ENCODE data around the gene RET.

RET gene

GRCh38 chr10:43119416-43120115 is 42.7 kb downstream of the RET start:
- Histone ChIP-seq H3K27ac (ENCODE audit: low read length) (no peak overlapping the region), H3K79me2 (ENCODE audit: insufficient read depth, low read length) (no peaks in the 10 kb centered on the region), H3K4me1 (ENCODE audit: insufficient read depth, low read length) (peaks cover 19% of the 10 kb centered on the region), H3K27me3 (ENCODE audit: insufficient read depth, low read length, poor library complexity) (no peaks in the 10 kb centered on the region), H3K9me3 (ENCODE audit: insufficient read depth, low read length, severe bottlenecking) (no peaks in the 10 kb centered on the region), H3K4me2 (ENCODE audit: insufficient read depth, low read length) (no peak overlapping the region), H3K36me3 (ENCODE audit: insufficient read depth, low read length) (no peaks in the 10 kb centered on the region), H2AFZ (ENCODE audit: low read depth, low read length) (no peak overlapping the region), H3K9ac (ENCODE audit: low read depth, low read length) (no peak overlapping the region), H4K20me1 (ENCODE audit: insufficient read depth, low read length) (peaks cover under 1% of the 10 kb centered on the region; the same call in 1 of the 2 replicates), H3K4me3 (ENCODE audit: low read depth in 1 of 2, low read length in 2 of 2) (no peak overlapping the region)
- DNase-seq = no peak
- no peak for ATAC-seq (ENCODE audit: insufficient read depth, low read depth)
- TF ChIP-seq, protein P1, sequence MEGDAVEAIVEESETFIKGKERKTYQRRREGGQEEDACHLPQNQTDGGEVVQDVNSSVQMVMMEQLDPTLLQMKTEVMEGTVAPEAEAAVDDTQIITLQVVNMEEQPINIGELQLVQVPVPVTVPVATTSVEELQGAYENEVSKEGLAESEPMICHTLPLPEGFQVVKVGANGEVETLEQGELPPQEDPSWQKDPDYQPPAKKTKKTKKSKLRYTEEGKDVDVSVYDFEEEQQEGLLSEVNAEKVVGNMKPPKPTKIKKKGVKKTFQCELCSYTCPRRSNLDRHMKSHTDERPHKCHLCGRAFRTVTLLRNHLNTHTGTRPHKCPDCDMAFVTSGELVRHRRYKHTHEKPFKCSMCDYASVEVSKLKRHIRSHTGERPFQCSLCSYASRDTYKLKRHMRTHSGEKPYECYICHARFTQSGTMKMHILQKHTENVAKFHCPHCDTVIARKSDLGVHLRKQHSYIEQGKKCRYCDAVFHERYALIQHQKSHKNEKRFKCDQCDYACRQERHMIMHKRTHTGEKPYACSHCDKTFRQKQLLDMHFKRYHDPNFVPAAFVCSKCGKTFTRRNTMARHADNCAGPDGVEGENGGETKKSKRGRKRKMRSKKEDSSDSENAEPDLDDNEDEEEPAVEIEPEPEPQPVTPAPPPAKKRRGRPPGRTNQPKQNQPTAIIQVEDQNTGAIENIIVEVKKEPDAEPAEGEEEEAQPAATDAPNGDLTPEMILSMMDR (IDR thresholded peaks at IDR 0.05; ENCODE audit: borderline replicate concordance, extremely low read depth, low read length, poor library complexity, severe bottlenecking) = no peak
- TF ChIP-seq EZH2 (IDR thresholded peaks at IDR 0.05; ENCODE audit: borderline replicate concordance, low read depth, low read length, severe bottlenecking) = no peak

DNA sequence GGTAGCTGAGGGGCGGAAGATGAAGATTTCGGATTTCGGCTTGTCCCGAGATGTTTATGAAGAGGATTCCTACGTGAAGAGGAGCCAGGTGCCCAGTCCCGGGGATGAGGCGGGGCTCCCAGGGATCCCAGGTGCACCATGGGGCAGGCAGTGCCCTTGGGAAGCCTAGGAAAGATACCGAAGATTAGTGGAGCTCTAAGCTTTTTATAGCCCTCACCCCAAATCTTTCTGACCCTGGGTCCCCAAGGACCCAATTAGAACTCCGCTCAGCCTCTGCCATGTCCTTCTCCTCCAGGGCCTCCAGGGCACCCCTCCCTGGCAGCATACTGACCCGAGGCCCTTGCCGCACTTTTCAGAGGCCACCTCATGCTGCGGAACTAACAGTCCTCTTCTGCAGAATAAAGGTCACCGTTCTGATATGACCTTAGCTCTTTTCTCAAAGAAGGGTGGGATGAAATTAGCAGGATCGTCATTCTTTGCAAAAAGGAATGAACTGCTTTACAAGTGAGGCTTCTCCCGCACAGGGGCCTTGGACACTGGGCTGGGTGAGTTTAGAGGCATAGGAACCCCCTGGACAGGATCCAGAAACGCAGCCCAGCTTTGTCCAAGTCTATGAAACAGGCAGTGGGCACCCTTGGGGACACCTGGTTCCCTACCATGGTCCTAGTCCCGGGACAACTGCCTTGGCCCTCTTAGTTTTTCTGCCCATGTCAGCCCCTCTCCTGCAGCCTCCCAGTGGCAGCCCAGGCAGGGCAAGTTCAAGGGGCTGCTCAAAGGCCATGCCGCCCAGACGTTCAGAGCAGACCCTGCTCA is 43.5 kb downstream of the RET start:
- Histone ChIP-seq H3K4me3 (ENCODE audit: low read depth in 1 of 2, low read length in 2 of 2) (no peak overlapping the region), H3K9me3 (ENCODE audit: insufficient read depth, low read length, severe bottlenecking) (no peaks in the 10 kb centered on the region), H3K4me1 (ENCODE audit: insufficient read depth, low read length) (peaks cover 19% of the 10 kb centered on the region), H3K9ac (ENCODE audit: low read depth, low read length) (no peak overlapping the region), H2AFZ (ENCODE audit: low read depth, low read length) (no peak overlapping the region), H4K20me1 (ENCODE audit: insufficient read depth, low read length) (no peaks in the 10 kb centered on the region; the same call in 1 of the 2 replicates), H3K27ac (ENCODE audit: low read length) (no peak overlapping the region), H3K79me2 (ENCODE audit: insufficient read depth, low read length) (no peaks in the 10 kb centered on the region), H3K36me3 (ENCODE audit: insufficient read depth, low read length) (no peaks in the 10 kb centered on the region), H3K27me3 (ENCODE audit: insufficient read depth, low read length, poor library complexity) (no peaks in the 10 kb centered on the region), H3K4me2 (ENCODE audit: insufficient read depth, low read length) (no peak overlapping the region)
- TF ChIP-seq EZH2 (IDR thresholded peaks at IDR 0.05; ENCODE audit: borderline replicate concordance, low read depth, low read length, severe bottlenecking) = no peak
- TF ChIP-seq, protein P1 (IDR thresholded peaks at IDR 0.05; ENCODE audit: borderline replicate concordance, extremely low read depth, low read length, poor library complexity, severe bottlenecking) = no peak
- no peak for ATAC-seq (ENCODE audit: insufficient read depth, low read depth)
- DNase-seq = no peak

- H3K4me2 ChIP-seq (ENCODE audit: insufficient read depth, low read length) = no peak overlapping the region
Observed at GRCh38 chr10:43120929-43121314, 44.1 kb downstream of the RET start.

More at GRCh38 chr10:43120929-43121314, 44.1 kb downstream of the RET start:
- no peak overlapping the region for H2AFZ ChIP-seq (ENCODE audit: low read depth, low read length)
- peak; percentile 62 for DNase-seq
- no peaks in the 10 kb centered on the region; the same call in 1 of the 2 replicates for H4K20me1 ChIP-seq (ENCODE audit: insufficient read depth, low read length)
- H3K79me2 ChIP-seq (ENCODE audit: insufficient read depth, low read length) = no peaks in the 10 kb centered on the region
- TF ChIP-seq, protein P1 (IDR thresholded peaks at IDR 0.05; ENCODE audit: borderline replicate concordance, extremely low read depth, low read length, poor library complexity, severe bottlenecking) = no peak
- no peak for TF ChIP-seq EZH2 (IDR thresholded peaks at IDR 0.05; ENCODE audit: borderline replicate concordance, low read depth, low read length, severe bottlenecking)
- no peak overlapping the region for H3K4me3 ChIP-seq (ENCODE audit: low read depth in 1 of 2, low read length in 2 of 2)
- peaks cover 19% of the 10 kb centered on the region for H3K4me1 ChIP-seq (ENCODE audit: insufficient read depth, low read length)
- H3K9me3 ChIP-seq (ENCODE audit: insufficient read depth, low read length, severe bottlenecking) = no peaks in the 10 kb centered on the region
- peak; percentile 88 for ATAC-seq (ENCODE audit: insufficient read depth, low read depth)
- H3K36me3 ChIP-seq (ENCODE audit: insufficient read depth, low read length) = no peaks in the 10 kb centered on the region
- H3K27ac ChIP-seq (ENCODE audit: low read length) = peak overlapping the region; percentile 43
- no peaks in the 10 kb centered on the region for H3K27me3 ChIP-seq (ENCODE audit: insufficient read depth, low read length, poor library complexity)
- no peak overlapping the region for H3K9ac ChIP-seq (ENCODE audit: low read depth, low read length)

Measured in DND-41 (cell line).